GM21390 (cell line): ENCODE measurements around the gene TNFRSF25.
"Not testable (repeated sequence)": the region's sequence is repeated elsewhere in the genome, so short reads cannot be mapped to it uniquely, and the experiment has no call there.

Source experiments
- ATAC-seq: cut with Tn5 transposase; IDR thresholded peaks from one replicate; pipeline ENCODE4 v1.9.1; 2021; ENCODE audit not compliant: unreplicated experiment

TNFRSF25 gene

GRCh38 chr1:6454856-6455751 lies 10.9 kb downstream of the TNFRSF25 start:
- ATAC-seq = no peak

GRCh38 chr1:6453895-6454855 lies 11.8 kb downstream of the TNFRSF25 start:
- ATAC-seq = not testable (repeated sequence)

DNA sequence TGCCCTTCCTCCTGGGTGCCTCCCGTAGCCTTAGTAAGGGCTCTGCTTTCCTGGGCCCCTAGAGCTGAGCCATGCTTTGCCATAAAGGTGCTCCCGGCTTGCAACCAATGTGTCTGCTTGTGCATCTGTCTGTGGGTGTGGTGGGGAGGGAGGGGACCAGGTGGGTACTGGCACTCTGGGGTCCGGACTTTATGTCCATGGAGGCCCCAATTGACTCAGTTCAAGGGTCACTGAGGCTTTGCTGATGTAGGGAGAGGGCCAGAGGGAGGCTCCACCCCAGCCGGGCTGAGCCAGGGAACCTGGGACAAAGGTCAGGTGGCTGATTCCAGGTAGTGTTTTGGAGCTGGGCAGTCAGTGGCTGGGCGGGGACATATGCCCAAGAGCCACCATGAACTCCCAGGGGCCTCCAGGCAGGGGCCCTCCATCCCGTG lies 15.0 kb downstream of the TNFRSF25 start:
- ATAC-seq = no peak

- not testable (repeated sequence) for ATAC-seq
These were observed 15.5 kb downstream of the TNFRSF25 start for GRCh38 chr1:6450486-6450885.

DNA sequence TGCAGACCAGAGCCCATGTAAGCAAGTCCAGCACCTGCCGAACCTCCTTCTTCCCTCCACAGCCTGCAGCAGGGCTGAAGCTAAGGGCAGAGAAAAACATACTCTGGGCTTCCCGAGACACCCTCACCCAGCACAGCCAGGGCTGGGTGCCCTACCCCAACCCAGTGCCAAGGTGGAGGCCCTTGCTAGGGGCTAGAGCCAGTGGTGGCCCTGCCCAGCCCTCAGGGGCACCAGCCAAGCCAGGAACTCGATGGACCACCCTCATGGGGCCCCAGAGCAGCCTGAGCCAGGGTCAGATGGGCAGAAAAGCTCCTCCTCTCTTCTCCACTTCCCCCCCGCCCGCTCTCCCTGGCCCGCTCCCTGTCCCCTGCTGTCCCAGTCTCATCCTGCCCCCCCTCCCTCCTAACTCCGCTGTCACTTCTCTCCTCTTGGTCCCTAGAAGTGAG lies 15.9 kb downstream of the TNFRSF25 start:
- ATAC-seq = no peak

DNA sequence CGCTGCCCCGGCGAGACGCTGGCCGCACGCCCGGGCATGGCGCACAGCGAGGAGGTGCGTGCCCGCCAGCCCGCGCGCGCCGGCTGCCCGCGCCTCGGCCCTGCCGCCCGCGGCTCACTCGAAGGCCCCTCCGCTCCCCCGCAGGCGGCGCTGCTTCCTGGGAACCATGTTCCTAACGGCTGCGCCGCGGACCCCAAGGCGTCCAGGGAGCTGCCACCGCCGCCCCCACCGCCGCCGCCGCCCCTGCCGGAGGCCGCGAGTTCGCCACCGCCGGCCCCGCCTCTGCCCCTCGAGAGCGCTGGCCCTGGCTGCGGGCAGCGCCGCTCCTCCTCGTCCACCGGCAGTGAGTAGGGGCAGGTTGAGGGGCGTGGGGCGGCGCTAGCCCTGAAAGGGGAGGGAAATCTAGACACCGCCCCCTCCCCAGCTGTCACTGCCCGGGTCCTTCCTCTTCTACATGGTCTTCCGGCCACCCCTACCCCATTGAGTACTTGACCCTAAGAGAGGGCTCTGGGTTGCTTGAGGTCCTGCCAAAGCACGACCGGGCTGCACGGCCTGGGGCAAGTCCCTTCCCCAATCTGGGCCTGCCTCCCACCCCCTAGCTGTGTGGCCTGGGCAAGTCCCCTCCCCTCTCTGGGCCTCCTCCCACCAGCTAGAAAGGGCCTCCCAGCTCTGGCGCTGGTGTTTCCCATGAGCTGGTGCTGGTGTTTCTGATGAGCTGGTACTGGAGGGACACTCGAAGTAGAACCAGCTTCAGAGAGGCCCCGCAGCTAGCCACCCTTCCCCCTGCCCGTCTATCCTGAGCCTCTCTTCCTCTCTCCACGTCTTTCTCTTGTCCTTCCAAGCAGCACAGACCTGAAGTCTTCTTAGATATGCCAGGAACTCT lies 17.0 kb downstream of the TNFRSF25 start:
- no peak for ATAC-seq

DNA sequence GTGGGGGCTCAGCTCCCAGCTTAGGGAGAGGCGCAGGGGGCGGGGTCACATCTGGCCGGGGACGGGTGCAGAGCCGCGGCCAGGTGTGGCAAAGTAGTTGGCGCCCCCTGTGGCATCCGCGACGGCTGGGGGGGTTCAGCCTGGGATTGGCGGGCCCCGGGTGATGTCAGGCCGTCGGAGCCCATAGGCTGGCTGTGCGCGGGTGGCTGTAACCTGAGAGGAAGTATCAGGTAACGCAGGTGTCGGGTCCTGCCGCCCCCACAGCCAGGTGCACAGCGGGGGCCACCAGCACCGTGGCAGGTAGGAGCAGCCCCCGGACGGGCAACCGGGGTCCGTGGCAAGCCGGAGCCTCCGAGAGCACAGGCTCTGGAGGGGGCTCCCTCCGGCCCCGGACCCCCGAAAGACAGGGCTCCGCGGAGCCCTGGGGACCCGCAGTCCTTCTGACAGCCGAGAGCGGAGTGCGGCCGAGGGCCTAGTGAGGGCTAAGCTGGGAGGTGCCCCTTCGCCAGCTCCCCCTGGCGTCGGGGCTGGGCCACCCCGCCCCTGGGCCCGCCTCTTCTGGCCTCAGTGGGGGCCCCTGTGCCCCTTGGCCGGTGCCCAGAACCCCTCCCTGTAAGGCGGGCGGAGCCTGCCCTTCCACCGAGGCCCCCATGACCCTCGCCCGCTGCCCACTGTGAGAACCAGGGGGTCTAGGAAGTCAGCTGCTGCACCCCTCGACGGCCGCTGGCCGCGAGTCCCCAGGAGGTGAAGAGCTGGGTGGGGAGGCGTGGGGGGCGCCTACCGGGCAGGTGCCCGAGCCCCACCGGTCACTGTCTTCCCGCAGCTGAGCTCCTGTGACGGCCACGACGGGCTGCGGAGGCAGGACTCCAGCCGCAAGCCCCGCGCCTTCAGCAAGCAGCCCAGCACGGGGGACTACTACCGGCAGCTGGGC lies 17.9 kb downstream of the TNFRSF25 start:
- ATAC-seq = no peak

- no peak for ATAC-seq
These were observed 18.8 kb downstream of the TNFRSF25 start for GRCh38 chr1:6447016-6447817.

DNA sequence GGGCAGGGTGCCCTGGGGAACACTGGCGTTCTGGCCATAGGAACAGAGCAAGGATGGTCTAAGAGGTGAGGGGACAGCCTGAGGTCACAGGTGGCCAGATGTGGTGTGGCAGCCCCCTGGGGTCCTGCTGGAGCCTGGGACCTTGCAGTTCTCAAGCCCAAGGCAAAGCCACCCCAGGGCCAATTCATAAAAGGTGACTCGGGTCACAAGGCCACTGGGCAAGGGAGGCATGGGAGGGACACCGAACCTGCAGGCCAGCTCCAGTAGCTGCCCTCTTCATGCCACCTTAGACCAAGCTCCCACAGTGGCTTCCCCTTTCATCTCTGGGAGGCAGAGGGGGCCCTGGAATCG lies 19.3 kb downstream of the TNFRSF25 start:
- ATAC-seq = no peak

GRCh38 chr1:6445929-6446328 lies 20.0 kb downstream of the TNFRSF25 start:
- not testable (repeated sequence) for ATAC-seq

GRCh38 chr1:6445062-6445763 lies 20.8 kb downstream of the TNFRSF25 start:
- ATAC-seq = no peak

DNA sequence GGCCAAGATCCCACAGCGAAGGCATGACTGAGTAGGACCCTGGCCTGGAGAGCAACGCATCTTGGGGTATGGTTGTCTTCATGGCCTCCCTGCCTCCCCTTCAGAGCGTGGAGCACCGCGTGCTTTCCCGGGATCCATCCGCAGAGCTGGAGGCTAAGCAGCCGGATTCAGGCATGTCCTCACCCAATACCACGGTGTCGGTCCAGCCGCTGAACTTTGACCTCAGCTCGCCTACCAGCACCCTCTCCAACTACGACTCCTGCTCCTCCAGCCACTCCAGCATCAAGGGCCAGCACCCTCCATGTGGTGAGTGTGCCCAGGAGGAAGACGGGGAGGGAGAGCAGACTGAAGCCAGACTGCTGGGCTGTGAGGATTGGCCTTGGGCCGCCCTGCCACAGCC lies 21.6 kb downstream of the TNFRSF25 start:
- no peak for ATAC-seq

GRCh38 chr1:6443339-6444115 lies 22.4 kb downstream of the TNFRSF25 start:
- no peak for ATAC-seq

DNA sequence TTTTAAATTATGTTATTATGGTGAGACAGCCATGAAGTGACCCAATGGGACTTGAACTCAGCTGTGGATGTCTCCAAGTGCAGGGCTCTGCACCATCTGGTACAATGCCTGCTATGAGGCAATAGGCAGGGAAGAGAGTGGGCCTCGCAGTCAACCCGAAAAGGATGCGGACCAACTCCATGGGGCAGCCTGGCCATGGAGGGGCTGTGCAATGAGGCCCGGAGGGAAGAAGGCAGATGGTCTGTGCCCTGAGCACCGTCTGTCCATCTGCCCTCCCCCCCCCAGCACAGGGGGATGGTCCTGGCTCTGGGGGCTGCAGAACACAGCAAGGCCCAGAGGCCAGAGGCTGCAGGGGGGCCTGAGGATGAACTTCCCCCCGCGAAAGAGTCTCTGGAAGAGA lies 24.4 kb downstream of the TNFRSF25 start:
- ATAC-seq = no peak

DNA sequence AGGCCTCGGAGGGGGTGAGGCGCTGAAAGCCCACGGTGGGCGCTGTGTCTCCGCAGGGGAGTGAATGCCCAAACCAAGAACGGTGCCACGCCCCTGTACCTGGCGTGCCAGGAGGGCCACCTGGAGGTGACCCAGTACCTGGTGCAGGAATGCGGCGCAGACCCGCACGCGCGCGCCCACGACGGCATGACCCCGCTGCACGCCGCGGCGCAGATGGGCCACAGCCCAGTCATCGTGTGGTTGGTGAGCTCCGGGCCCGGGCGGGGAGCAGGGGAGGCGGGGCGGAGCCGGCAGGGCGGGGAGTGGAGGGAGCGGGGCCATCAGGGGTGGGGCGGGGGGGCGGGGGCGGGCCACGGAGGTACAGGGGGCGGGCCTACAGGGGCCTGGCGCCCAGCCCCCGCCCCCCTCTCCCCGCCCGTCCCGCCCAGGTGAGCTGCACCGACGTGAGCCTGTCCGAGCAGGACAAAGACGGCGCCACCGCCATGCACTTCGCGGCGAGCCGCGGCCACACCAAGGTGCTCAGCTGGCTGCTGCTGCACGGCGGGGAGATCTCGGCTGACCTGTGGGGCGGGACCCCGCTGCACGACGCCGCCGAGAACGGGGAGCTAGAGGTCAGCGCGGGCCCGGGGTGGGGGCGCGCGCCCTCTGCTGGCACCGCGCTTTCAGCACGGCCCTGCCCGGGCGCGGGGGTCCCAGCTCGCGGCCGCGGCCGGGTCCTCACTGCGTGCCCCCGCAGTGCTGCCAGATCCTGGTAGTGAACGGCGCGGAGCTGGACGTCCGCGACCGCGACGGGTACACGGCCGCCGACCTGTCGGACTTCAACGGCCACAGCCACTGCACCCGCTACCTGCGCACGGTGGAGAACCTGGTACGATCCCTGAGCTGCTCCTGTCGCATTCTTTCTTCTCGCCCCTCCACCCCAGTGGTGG lies 25.5 kb downstream of the TNFRSF25 start:
- no peak for ATAC-seq

DNA sequence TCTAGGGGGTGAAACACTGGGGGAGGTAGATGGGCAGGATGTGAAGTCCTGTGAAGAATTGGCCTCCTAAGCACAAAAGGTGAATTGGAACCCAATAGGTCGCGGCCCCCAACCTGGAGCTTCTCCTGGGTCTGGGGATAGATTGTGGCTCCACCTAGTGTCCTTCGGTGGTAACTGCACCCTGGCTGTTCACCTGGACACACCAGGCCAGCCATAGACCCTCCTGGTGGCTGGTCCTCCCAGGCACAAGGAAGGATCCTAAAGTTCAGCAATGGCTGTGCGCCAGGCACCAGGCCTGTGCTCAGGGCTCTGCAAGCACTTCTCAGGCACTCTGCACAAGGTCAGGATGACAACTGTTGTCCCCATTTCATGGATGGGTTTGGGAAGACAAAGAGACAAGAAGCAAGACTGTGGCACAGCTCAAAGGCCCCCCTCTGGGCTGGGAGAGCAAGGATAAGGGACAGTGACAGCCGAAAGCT lies 27.9 kb downstream of the TNFRSF25 start:
- no peak for ATAC-seq
